ENCODE data around the gene APOH.

APOH gene

GRCh38 chr17:66234611-66235010 is 5.4 kb upstream of the APOH start:
- no peaks in the 10 kb centered on the region for H3K36me3 ChIP-seq (ENCODE audit: control insufficient read depth, insufficient read depth, low read length)
- no peaks in the 10 kb centered on the region for H3K9me3 ChIP-seq (ENCODE audit: control insufficient read depth, insufficient read depth, low read depth, low read length)
- no peak overlapping the region for H3K27ac ChIP-seq (ENCODE audit: low read depth, low read length)
- no peaks in the 10 kb centered on the region for H3K27me3 ChIP-seq (ENCODE audit: control insufficient read depth, insufficient read depth, low read length)
- H3K4me3 ChIP-seq (ENCODE audit: low read depth, low read length), result no peak overlapping the region
- no peak overlapping the region for H3K9ac ChIP-seq (ENCODE audit: low read length)
- no peaks in the 10 kb centered on the region for H3K4me1 ChIP-seq (ENCODE audit: control insufficient read depth, insufficient read depth, low read length)

- H3K27ac ChIP-seq (ENCODE audit: low read depth, low read length), result no peak overlapping the region
- H3K36me3 ChIP-seq (ENCODE audit: control insufficient read depth, insufficient read depth, low read length), result no peaks in the 10 kb centered on the region
- H3K4me1 ChIP-seq (ENCODE audit: control insufficient read depth, insufficient read depth, low read length), result no peaks in the 10 kb centered on the region
- no peak overlapping the region for H3K9ac ChIP-seq (ENCODE audit: low read length)
- H3K9me3 ChIP-seq (ENCODE audit: control insufficient read depth, insufficient read depth, low read depth, low read length), result no peaks in the 10 kb centered on the region
- H3K4me3 ChIP-seq (ENCODE audit: low read depth, low read length), result no peak overlapping the region
- H3K27me3 ChIP-seq (ENCODE audit: control insufficient read depth, insufficient read depth, low read length), result no peaks in the 10 kb centered on the region
Measured at GRCh38 chr17:66233023-66233753, 4.0 kb upstream of the APOH start.

GRCh38 chr17:66230922-66231591 is 1.8 kb upstream of the APOH start:
- Histone ChIP-seq H3K27ac (ENCODE audit: low read depth, low read length) (no peak overlapping the region), H3K27me3 (ENCODE audit: control insufficient read depth, insufficient read depth, low read length) (no peaks in the 10 kb centered on the region), H3K4me1 (ENCODE audit: control insufficient read depth, insufficient read depth, low read length) (no peaks in the 10 kb centered on the region), H3K36me3 (ENCODE audit: control insufficient read depth, insufficient read depth, low read length) (no peaks in the 10 kb centered on the region), H3K4me3 (ENCODE audit: low read depth, low read length) (no peak overlapping the region), H3K9ac (ENCODE audit: low read length) (no peak overlapping the region), H3K9me3 (ENCODE audit: control insufficient read depth, insufficient read depth, low read depth, low read length) (no peaks in the 10 kb centered on the region)

GRCh38 chr17:66229783-66230538 is 746 bp upstream of the APOH start:
- H3K27me3 ChIP-seq (ENCODE audit: control insufficient read depth, insufficient read depth, low read length), result no peaks in the 10 kb centered on the region
- no peak overlapping the region for H3K9ac ChIP-seq (ENCODE audit: low read length)
- no peaks in the 10 kb centered on the region for H3K36me3 ChIP-seq (ENCODE audit: control insufficient read depth, insufficient read depth, low read length)
- H3K9me3 ChIP-seq (ENCODE audit: control insufficient read depth, insufficient read depth, low read depth, low read length), result no peaks in the 10 kb centered on the region
- no peaks in the 10 kb centered on the region for H3K4me1 ChIP-seq (ENCODE audit: control insufficient read depth, insufficient read depth, low read length)
- no peak overlapping the region for H3K4me3 ChIP-seq (ENCODE audit: low read depth, low read length)
- H3K27ac ChIP-seq (ENCODE audit: low read depth, low read length), result no peak overlapping the region

- H3K9ac ChIP-seq (ENCODE audit: low read length), result no peak overlapping the region
- no peak overlapping the region for H3K4me3 ChIP-seq (ENCODE audit: low read depth, low read length)
- no peaks in the 10 kb centered on the region for H3K36me3 ChIP-seq (ENCODE audit: control insufficient read depth, insufficient read depth, low read length)
- H3K27me3 ChIP-seq (ENCODE audit: control insufficient read depth, insufficient read depth, low read length), result no peaks in the 10 kb centered on the region
- H3K4me1 ChIP-seq (ENCODE audit: control insufficient read depth, insufficient read depth, low read length), result no peaks in the 10 kb centered on the region
- H3K9me3 ChIP-seq (ENCODE audit: control insufficient read depth, insufficient read depth, low read depth, low read length), result no peaks in the 10 kb centered on the region
- no peak overlapping the region for H3K27ac ChIP-seq (ENCODE audit: low read depth, low read length)
Measured at GRCh38 chr17:66227212-66228045, 1.8 kb downstream of the APOH start.

- H3K9me3 ChIP-seq (ENCODE audit: control insufficient read depth, insufficient read depth, low read depth, low read length), result no peaks in the 10 kb centered on the region
- H3K27ac ChIP-seq (ENCODE audit: low read depth, low read length), result no peak overlapping the region
Measured at GRCh38 chr17:66222798-66223350, 6.3 kb downstream of the APOH start.

GRCh38 chr17:66221755-66222530 is 7.3 kb downstream of the APOH start:
- no peak overlapping the region for H3K27ac ChIP-seq (ENCODE audit: low read depth, low read length)

More at GRCh38 chr17:66222798-66223350, 6.3 kb downstream of the APOH start:
- Histone ChIP-seq H3K36me3 (ENCODE audit: control insufficient read depth, insufficient read depth, low read length) (no peaks in the 10 kb centered on the region), H3K4me1 (ENCODE audit: control insufficient read depth, insufficient read depth, low read length) (no peaks in the 10 kb centered on the region), H3K4me3 (ENCODE audit: low read depth, low read length) (no peak overlapping the region), H3K9ac (ENCODE audit: low read length) (no peak overlapping the region), H3K27me3 (ENCODE audit: control insufficient read depth, insufficient read depth, low read length) (no peaks in the 10 kb centered on the region)

GRCh38 chr17:66221343-66221742 is 7.9 kb downstream of the APOH start:
- no peaks in the 10 kb centered on the region for H3K27me3 ChIP-seq (ENCODE audit: control insufficient read depth, insufficient read depth, low read length)
- no peaks in the 10 kb centered on the region for H3K36me3 ChIP-seq (ENCODE audit: control insufficient read depth, insufficient read depth, low read length)
- H3K4me3 ChIP-seq (ENCODE audit: low read depth, low read length), result no peak overlapping the region
- H3K27ac ChIP-seq (ENCODE audit: low read depth, low read length), result no peak overlapping the region
- no peak overlapping the region for H3K9ac ChIP-seq (ENCODE audit: low read length)
- H3K9me3 ChIP-seq (ENCODE audit: control insufficient read depth, insufficient read depth, low read depth, low read length), result no peaks in the 10 kb centered on the region
- H3K4me1 ChIP-seq (ENCODE audit: control insufficient read depth, insufficient read depth, low read length), result no peaks in the 10 kb centered on the region

More at GRCh38 chr17:66221755-66222530, 7.3 kb downstream of the APOH start:
- Histone ChIP-seq H3K36me3 (ENCODE audit: control insufficient read depth, insufficient read depth, low read length) (no peaks in the 10 kb centered on the region), H3K9me3 (ENCODE audit: control insufficient read depth, insufficient read depth, low read depth, low read length) (no peaks in the 10 kb centered on the region), H3K4me1 (ENCODE audit: control insufficient read depth, insufficient read depth, low read length) (no peaks in the 10 kb centered on the region), H3K9ac (ENCODE audit: low read length) (no peak overlapping the region), H3K27me3 (ENCODE audit: control insufficient read depth, insufficient read depth, low read length) (no peaks in the 10 kb centered on the region), H3K4me3 (ENCODE audit: low read depth, low read length) (no peak overlapping the region)

- Histone ChIP-seq H3K9ac (ENCODE audit: low read length) (no peak overlapping the region), H3K4me3 (ENCODE audit: low read depth, low read length) (no peak overlapping the region), H3K36me3 (ENCODE audit: control insufficient read depth, insufficient read depth, low read length) (no peaks in the 10 kb centered on the region), H3K27me3 (ENCODE audit: control insufficient read depth, insufficient read depth, low read length) (no peaks in the 10 kb centered on the region), H3K27ac (ENCODE audit: low read depth, low read length) (no peak overlapping the region), H3K9me3 (ENCODE audit: control insufficient read depth, insufficient read depth, low read depth, low read length) (no peaks in the 10 kb centered on the region), H3K4me1 (ENCODE audit: control insufficient read depth, insufficient read depth, low read length) (no peaks in the 10 kb centered on the region)
Measured at GRCh38 chr17:66220079-66220835, 9.0 kb downstream of the APOH start.
